ENCODE measurements around the gene SMPD1.

DNA sequence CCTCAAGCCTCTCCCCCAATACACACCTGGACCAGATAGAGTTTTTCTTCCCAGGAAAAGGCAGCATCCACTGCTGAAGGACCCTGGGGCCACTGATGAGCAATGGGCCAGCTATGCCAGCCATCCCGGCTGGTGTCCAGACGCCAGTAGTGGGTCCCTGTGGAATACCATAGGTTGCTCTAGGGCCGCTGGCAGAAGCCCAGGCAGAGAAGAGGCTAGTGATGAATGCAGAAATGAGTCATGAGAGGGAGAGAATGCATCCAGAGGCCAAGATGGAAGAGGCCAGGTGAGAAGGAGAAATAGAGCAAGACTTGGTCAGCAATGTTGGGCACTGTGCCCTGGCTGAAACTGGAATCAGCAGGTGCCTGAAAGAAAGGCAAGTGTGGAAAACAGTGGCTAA is 41.6 kb downstream of the SMPD1 start:
- TF ChIP-seq POLR2A (IDR thresholded peaks at IDR 0.05), result no peak
- TF ChIP-seq, protein P1, sequence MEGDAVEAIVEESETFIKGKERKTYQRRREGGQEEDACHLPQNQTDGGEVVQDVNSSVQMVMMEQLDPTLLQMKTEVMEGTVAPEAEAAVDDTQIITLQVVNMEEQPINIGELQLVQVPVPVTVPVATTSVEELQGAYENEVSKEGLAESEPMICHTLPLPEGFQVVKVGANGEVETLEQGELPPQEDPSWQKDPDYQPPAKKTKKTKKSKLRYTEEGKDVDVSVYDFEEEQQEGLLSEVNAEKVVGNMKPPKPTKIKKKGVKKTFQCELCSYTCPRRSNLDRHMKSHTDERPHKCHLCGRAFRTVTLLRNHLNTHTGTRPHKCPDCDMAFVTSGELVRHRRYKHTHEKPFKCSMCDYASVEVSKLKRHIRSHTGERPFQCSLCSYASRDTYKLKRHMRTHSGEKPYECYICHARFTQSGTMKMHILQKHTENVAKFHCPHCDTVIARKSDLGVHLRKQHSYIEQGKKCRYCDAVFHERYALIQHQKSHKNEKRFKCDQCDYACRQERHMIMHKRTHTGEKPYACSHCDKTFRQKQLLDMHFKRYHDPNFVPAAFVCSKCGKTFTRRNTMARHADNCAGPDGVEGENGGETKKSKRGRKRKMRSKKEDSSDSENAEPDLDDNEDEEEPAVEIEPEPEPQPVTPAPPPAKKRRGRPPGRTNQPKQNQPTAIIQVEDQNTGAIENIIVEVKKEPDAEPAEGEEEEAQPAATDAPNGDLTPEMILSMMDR (IDR thresholded peaks at IDR 0.05 in 4 of 5, conservative IDR thresholded peaks at IDR 0.05 in 1 of 5), result no peak
